Activated T-cell treated with anti-CD3 and anti-CD28 coated beads, Interleukin-2, amount 50 U/mL, for 4 hours (primary cell): ENCODE data around the gene ZNRF3. TPM values are rescaled to one million over a fixed set of nuclear protein-coding genes. Genes with fewer than 3 reads are reported as not detected.
A peak's percentile ranks its signal among the peaks of the same experiment; 100 is the strongest.
"Not testable (repeated sequence)": the region's sequence is repeated elsewhere in the genome, so short reads cannot be mapped to it uniquely, and the experiment has no call there.

Experiments
- ATAC-seq, 2 donors: fragments of 200-7000 bp; cut with Tn5 transposase; one replicate each; pipeline ENCODE4 v1.10.0; 2021
- DNase-seq: peaks from one replicate; pipeline ENCODE4 v3.0.0-alpha.2; 2020
- H3K27me3 Mint-ChIP-seq: one replicate; pipeline ENCODE4 v1.8.0; 2021; ENCODE audit warnings: low read depth, mixed read lengths
- H3K36me3 Mint-ChIP-seq: one replicate; pipeline ENCODE4 v1.8.0; 2022; ENCODE audit warnings: mixed read lengths; ENCODE audit not compliant: insufficient read depth
- H3K4me1 Mint-ChIP-seq: one replicate; pipeline ENCODE4 v1.8.0; 2021; ENCODE audit warnings: low read depth, mixed read lengths
- H3K4me3 Mint-ChIP-seq: one replicate; pipeline ENCODE4 v1.8.0; 2021; ENCODE audit warnings: mild to moderate bottlenecking, moderate library complexity, mixed read lengths
- H3K9me3 Mint-ChIP-seq: one replicate; pipeline ENCODE4 v1.8.0; 2021; ENCODE audit warnings: mixed read lengths
- total RNA-seq, 3 donors: library from RNA; stranded (reverse); gene quantifications; one replicate each; pipeline ENCODE4 v1.2.1, GENCODE V29; 2021

The ZNRF3 gene
- total RNA-seq, 3 donors from 2014 or later: 3.3 to 4.9 (median 3.8) TPM

- H3K27me3 Mint-ChIP-seq: peaks cover 19% of the 10 kb centered on the region
- DNase-seq (no peak), ATAC-seq (peak; percentile 90 to 97)
- no peaks in the 10 kb centered on the region for H3K9me3 Mint-ChIP-seq
- H3K4me1 Mint-ChIP-seq: peaks cover 22% of the 10 kb centered on the region
- H3K36me3 Mint-ChIP-seq: no peaks in the 10 kb centered on the region
- no peak overlapping the region for H3K4me3 Mint-ChIP-seq
Measured at GRCh38 chr22:28907311-28908008, 24.1 kb downstream of the ZNRF3 start.

GRCh38 chr22:28908810-28909209 is 25.4 kb downstream of the ZNRF3 start:
- not testable (repeated sequence) for H3K4me3 Mint-ChIP-seq, DNase-seq, H3K9me3 Mint-ChIP-seq, ATAC-seq, H3K36me3 Mint-ChIP-seq
- H3K27me3 Mint-ChIP-seq: peaks cover 19% of the 10 kb centered on the region
- peaks cover 22% of the 10 kb centered on the region for H3K4me1 Mint-ChIP-seq

- ATAC-seq: peak; percentile 57 to 74
- H3K4me1 Mint-ChIP-seq: peaks cover 22% of the 10 kb centered on the region
- H3K27me3 Mint-ChIP-seq: peaks cover 19% of the 10 kb centered on the region
- no peaks in the 10 kb centered on the region for H3K9me3 Mint-ChIP-seq
- DNase-seq: peak; percentile 23
- no peaks in the 10 kb centered on the region for H3K36me3 Mint-ChIP-seq
- H3K4me3 Mint-ChIP-seq: no peak overlapping the region
Measured at GRCh38 chr22:28909375-28909774, 26.0 kb downstream of the ZNRF3 start.

GRCh38 chr22:28910569-28911303 is 27.4 kb downstream of the ZNRF3 start:
- no peaks in the 10 kb centered on the region for H3K9me3 Mint-ChIP-seq
- no peak for ATAC-seq
- H3K4me3 Mint-ChIP-seq: no peak overlapping the region
- no peaks in the 10 kb centered on the region for H3K36me3 Mint-ChIP-seq
- no peak for DNase-seq
- H3K4me1 Mint-ChIP-seq: peaks cover 22% of the 10 kb centered on the region
- H3K27me3 Mint-ChIP-seq: peaks cover 12% of the 10 kb centered on the region

GRCh38 chr22:28911304-28911690 is 27.9 kb downstream of the ZNRF3 start:
- no peak for ATAC-seq
- peaks cover 22% of the 10 kb centered on the region for H3K4me1 Mint-ChIP-seq
- peaks cover 10% of the 10 kb centered on the region for H3K27me3 Mint-ChIP-seq
- H3K9me3 Mint-ChIP-seq: no peaks in the 10 kb centered on the region
- no peak for DNase-seq
- H3K4me3 Mint-ChIP-seq: no peak overlapping the region
- no peaks in the 10 kb centered on the region for H3K36me3 Mint-ChIP-seq

- peaks cover 8% of the 10 kb centered on the region for H3K27me3 Mint-ChIP-seq
- no peak for ATAC-seq
Measured at GRCh38 chr22:28911777-28912669, 28.7 kb downstream of the ZNRF3 start.

GRCh38 chr22:28914201-28914600 is 30.8 kb downstream of the ZNRF3 start:
- Mint-ChIP-seq H3K27me3 (peaks cover 8% of the 10 kb centered on the region), H3K4me3 (no peak overlapping the region), H3K4me1 (peaks cover 2% of the 10 kb centered on the region), H3K36me3 (no peaks in the 10 kb centered on the region), H3K9me3 (no peaks in the 10 kb centered on the region)
- ATAC-seq: no peak
- DNase-seq: no peak

More at GRCh38 chr22:28911777-28912669, 28.7 kb downstream of the ZNRF3 start:
- H3K36me3 Mint-ChIP-seq: no peaks in the 10 kb centered on the region
- H3K4me3 Mint-ChIP-seq: no peak overlapping the region
- peaks cover 22% of the 10 kb centered on the region for H3K4me1 Mint-ChIP-seq
- no peak for DNase-seq
- no peaks in the 10 kb centered on the region for H3K9me3 Mint-ChIP-seq

- H3K27me3 Mint-ChIP-seq: peaks cover 1% of the 10 kb centered on the region
Measured at GRCh38 chr22:28915969-28916368, 32.6 kb downstream of the ZNRF3 start.

GRCh38 chr22:28917747-28918549 is 34.6 kb downstream of the ZNRF3 start:
- no peak overlapping the region for H3K4me3 Mint-ChIP-seq
- H3K27me3 Mint-ChIP-seq: no peaks in the 10 kb centered on the region
- ATAC-seq: no peak

More at GRCh38 chr22:28915969-28916368, 32.6 kb downstream of the ZNRF3 start:
- Mint-ChIP-seq H3K9me3 (no peaks in the 10 kb centered on the region), H3K36me3 (no peaks in the 10 kb centered on the region), H3K4me3 (no peak overlapping the region), H3K4me1 (no peaks in the 10 kb centered on the region)
- ATAC-seq: no peak
- DNase-seq: no peak

GRCh38 chr22:28918550-28919271 is 35.3 kb downstream of the ZNRF3 start:
- H3K4me3 Mint-ChIP-seq: no peak overlapping the region
- H3K36me3 Mint-ChIP-seq: no peaks in the 10 kb centered on the region
- no peaks in the 10 kb centered on the region for H3K4me1 Mint-ChIP-seq
- ATAC-seq (no peak), DNase-seq (no peak)
- no peaks in the 10 kb centered on the region for H3K9me3 Mint-ChIP-seq
- no peaks in the 10 kb centered on the region for H3K27me3 Mint-ChIP-seq

More at GRCh38 chr22:28917747-28918549, 34.6 kb downstream of the ZNRF3 start:
- no peak for DNase-seq
- Mint-ChIP-seq H3K4me1 (no peaks in the 10 kb centered on the region), H3K36me3 (no peaks in the 10 kb centered on the region), H3K9me3 (no peaks in the 10 kb centered on the region)

- ATAC-seq (no peak), DNase-seq (no peak)
- Mint-ChIP-seq H3K27me3 (no peaks in the 10 kb centered on the region), H3K4me3 (no peak overlapping the region), H3K9me3 (no peaks in the 10 kb centered on the region), H3K4me1 (no peaks in the 10 kb centered on the region), H3K36me3 (no peaks in the 10 kb centered on the region)
Measured at GRCh38 chr22:28920757-28921584, 37.6 kb downstream of the ZNRF3 start.

GRCh38 chr22:28921585-28921879 is 38.2 kb downstream of the ZNRF3 start:
- no peaks in the 10 kb centered on the region for H3K9me3 Mint-ChIP-seq
- DNase-seq (no peak), ATAC-seq (no peak)
- H3K4me1 Mint-ChIP-seq: no peaks in the 10 kb centered on the region
- no peaks in the 10 kb centered on the region for H3K36me3 Mint-ChIP-seq
- H3K4me3 Mint-ChIP-seq: no peak overlapping the region
- no peaks in the 10 kb centered on the region for H3K27me3 Mint-ChIP-seq
